Karpas-422 (cell line): ENCODE data around the gene TINAGL1. TPM values are rescaled to one million over a fixed set of nuclear protein-coding genes. Genes with fewer than 3 reads are reported as not detected.

Experiments used
- DNase-seq: peaks from one replicate; pipeline ENCODE4 v3.0.0-alpha.2; 2015
- H2AFZ ChIP-seq: fragments of 200-600 bp; sonication (generic); 2 replicates; pipeline ENCODE4 v1.6.1; 2014; ENCODE audit warnings: antibody characterized with exemption, low read length, mixed read lengths
- H3K27ac ChIP-seq: fragments of 200-600 bp; sonication (generic); 2 replicates; pipeline ENCODE4 v1.5.1; 2014; ENCODE audit warnings: mild to moderate bottlenecking, low read length, moderate library complexity
- H3K27me3 ChIP-seq: fragments of 200-600 bp; sonication (generic); 2 replicates; pipeline ENCODE4 v1.6.1; 2014; ENCODE audit warnings: low read length, mixed read lengths
- H3K36me3 ChIP-seq: fragments of 200-600 bp; sonication (generic); 2 replicates; pipeline ENCODE4 v1.6.1; 2014; ENCODE audit warnings: low read length, mixed read lengths; ENCODE audit not compliant: insufficient read depth
- H3K4me1 ChIP-seq: fragments of 200-600 bp; sonication (generic); 2 replicates; pipeline ENCODE4 v1.6.1; 2014; ENCODE audit warnings: mild to moderate bottlenecking, low read length, mixed read lengths
- H3K4me2 ChIP-seq: fragments of 200-600 bp; sonication (generic); 2 replicates; pipeline ENCODE4 v1.6.1; 2014; ENCODE audit warnings: low read length, low read depth, mild to moderate bottlenecking; ENCODE audit not compliant: poor library complexity, severe bottlenecking
- H3K4me3 ChIP-seq: fragments of 200-600 bp; sonication (generic); 2 replicates; pipeline ENCODE4 v1.5.1; 2014; ENCODE audit warnings: mild to moderate bottlenecking, antibody characterized with exemption, low read length, mixed read lengths
- H3K79me2 ChIP-seq: fragments of 200-600 bp; sonication (generic); 2 replicates; pipeline ENCODE4 v1.6.1; 2014; ENCODE audit warnings: mild to moderate bottlenecking, low read length, mixed read lengths
- H3K9ac ChIP-seq: fragments of 200-600 bp; sonication (generic); 2 replicates; pipeline ENCODE4 v1.6.0; 2014; ENCODE audit warnings: low read length
- H3K9me2 ChIP-seq: fragments of 200-600 bp; sonication (generic), shearing (Covaris generic); replicated peaks from 2 replicates; pipeline ENCODE4 v1.6.0; 2014; ENCODE audit warnings: mild to moderate bottlenecking, low read length, moderate library complexity; ENCODE audit not compliant: insufficient read depth
- H3K9me3 ChIP-seq: fragments of 300-700, 200-600 bp; sonication (generic); 2 replicates; pipeline ENCODE4 v1.6.1; 2014; ENCODE audit warnings: low read length, mixed read lengths
- H4K20me1 ChIP-seq: fragments of 200-600 bp; sonication (generic); 2 replicates; pipeline ENCODE4 v1.6.1; 2014; ENCODE audit warnings: mild to moderate bottlenecking, antibody characterized with exemption, low read length, low read depth; ENCODE audit not compliant: insufficient read depth
- total RNA-seq: library from RNA; depleted of rRNA; stranded (reverse); fragments of >200 nt; shearing (Covaris generic); gene quantifications from 2 replicates; pipeline ENCODE4 v1.2.3, GENCODE V29; 2014; ENCODE audit warnings: low replicate concordance; rRNA removed

Gene TINAGL1
- total RNA-seq, result not detected in 2 replicates

- H3K9ac ChIP-seq, result no peak within 1 kb of the TSS
- H3K27me3 ChIP-seq, result no peaks in the 10 kb centered on the region
- no peak within 1 kb of the TSS for H3K4me2 ChIP-seq
- no peak within 1 kb of the TSS for H3K27ac ChIP-seq
- H3K9me2 ChIP-seq, result no peaks in the 10 kb centered on the region
- no peaks in the 10 kb centered on the region for H3K36me3 ChIP-seq
- no peak within 1 kb of the TSS for H3K4me3 ChIP-seq
- H2AFZ ChIP-seq, result no peak within 1 kb of the TSS
- no peaks in the 10 kb centered on the region for H3K9me3 ChIP-seq
- H3K4me1 ChIP-seq, result no peaks in the 10 kb centered on the region
- no peaks in the 10 kb centered on the region for H3K79me2 ChIP-seq
- DNase-seq, result no peak
- no peaks in the 10 kb centered on the region for H4K20me1 ChIP-seq
Observed at GRCh38 chr1:31576201-31576669, at the start of gene TINAGL1. Gene TINAGL1 (plus strand): TSS chr1:31576515. CDS start chr1:31577149, 634 bp downstream.

- no peak overlapping the region for H3K4me3 ChIP-seq
- H2AFZ ChIP-seq, result no peak overlapping the region
- no peaks in the 10 kb centered on the region for H4K20me1 ChIP-seq
- no peak overlapping the region for H3K9ac ChIP-seq
- H3K4me1 ChIP-seq, result no peaks in the 10 kb centered on the region
- H3K4me2 ChIP-seq, result no peak overlapping the region
- no peak for DNase-seq
- H3K9me3 ChIP-seq, result no peaks in the 10 kb centered on the region
- no peaks in the 10 kb centered on the region for H3K36me3 ChIP-seq
- H3K27ac ChIP-seq, result no peak overlapping the region
- no peaks in the 10 kb centered on the region for H3K79me2 ChIP-seq
- no peaks in the 10 kb centered on the region for H3K9me2 ChIP-seq
- no peaks in the 10 kb centered on the region for H3K27me3 ChIP-seq
Observed at GRCh38 chr1:31529999-31530684, 46.2 kb upstream of the TINAGL1 start.

GRCh38 chr1:31531177-31531999 is 44.9 kb upstream of the TINAGL1 start:
- Histone ChIP-seq H3K9ac (no peak overlapping the region), H3K36me3 (no peaks in the 10 kb centered on the region), H3K4me3 (no peak overlapping the region), H3K79me2 (no peaks in the 10 kb centered on the region), H4K20me1 (no peaks in the 10 kb centered on the region), H3K27ac (no peak overlapping the region), H3K27me3 (no peaks in the 10 kb centered on the region), H3K4me1 (no peaks in the 10 kb centered on the region), H3K9me2 (no peaks in the 10 kb centered on the region), H2AFZ (0 out of 2 replicates have a peak overlapping the region, but pooled peaks have one; percentile 11), H3K4me2 (no peak overlapping the region), H3K9me3 (no peaks in the 10 kb centered on the region)
- DNase-seq, result no peak

GRCh38 chr1:31532173-31532572 is 44.1 kb upstream of the TINAGL1 start:
- Histone ChIP-seq H3K27ac (no peak overlapping the region), H3K9me2 (no peaks in the 10 kb centered on the region), H3K36me3 (no peaks in the 10 kb centered on the region), H3K9ac (no peak overlapping the region), H3K4me3 (no peak overlapping the region), H3K4me2 (no peak overlapping the region), H3K27me3 (no peaks in the 10 kb centered on the region), H3K79me2 (no peaks in the 10 kb centered on the region), H2AFZ (no peak overlapping the region), H3K9me3 (no peaks in the 10 kb centered on the region), H4K20me1 (no peaks in the 10 kb centered on the region), H3K4me1 (no peaks in the 10 kb centered on the region)
- no peak for DNase-seq

- Histone ChIP-seq H2AFZ (no peak overlapping the region), H4K20me1 (no peaks in the 10 kb centered on the region), H3K9ac (no peak overlapping the region), H3K4me2 (no peak overlapping the region), H3K4me3 (no peak overlapping the region), H3K36me3 (no peaks in the 10 kb centered on the region), H3K27me3 (no peaks in the 10 kb centered on the region), H3K27ac (no peak overlapping the region), H3K4me1 (no peaks in the 10 kb centered on the region), H3K9me2 (no peaks in the 10 kb centered on the region), H3K9me3 (no peaks in the 10 kb centered on the region), H3K79me2 (no peaks in the 10 kb centered on the region)
- no peak for DNase-seq
Observed at GRCh38 chr1:31535561-31535960, 40.8 kb upstream of the TINAGL1 start.

- H3K4me2 ChIP-seq, result no peak overlapping the region
- H3K4me1 ChIP-seq, result peaks cover 3% of the 10 kb centered on the region; the same call in 1 of the 2 replicates
- no peak overlapping the region for H3K27ac ChIP-seq
- no peak for DNase-seq
- H4K20me1 ChIP-seq, result no peaks in the 10 kb centered on the region
- no peaks in the 10 kb centered on the region for H3K36me3 ChIP-seq
- no peaks in the 10 kb centered on the region; the same call in 1 of the 2 replicates for H3K27me3 ChIP-seq
- H3K9me3 ChIP-seq, result peaks cover 4% of the 10 kb centered on the region; the same call in 1 of the 2 replicates
- H3K9me2 ChIP-seq, result no peaks in the 10 kb centered on the region
- H3K9ac ChIP-seq, result no peak overlapping the region
- H2AFZ ChIP-seq, result no peak overlapping the region
- no peaks in the 10 kb centered on the region for H3K79me2 ChIP-seq
- H3K4me3 ChIP-seq, result no peak overlapping the region
Observed at GRCh38 chr1:31539329-31539728, 37.0 kb upstream of the TINAGL1 start.

DNA sequence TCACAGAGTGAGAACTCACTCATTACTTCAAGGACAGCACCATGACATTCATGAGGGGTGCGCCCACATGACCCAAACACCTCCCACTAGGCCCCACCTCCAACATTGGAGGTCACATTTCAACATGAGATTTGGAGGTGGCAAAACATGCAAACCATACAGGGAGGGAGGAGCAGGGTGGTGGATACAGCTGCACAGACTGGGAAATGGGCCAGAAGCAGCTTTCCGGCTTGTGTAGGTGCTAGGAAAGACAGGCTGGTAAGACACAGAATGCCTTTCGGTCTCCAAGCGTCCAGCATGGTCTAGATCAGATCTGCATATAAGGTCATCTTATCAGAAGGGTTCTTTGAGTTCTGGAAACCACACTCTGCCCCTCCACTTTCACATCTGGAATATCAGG is 35.1 kb upstream of the TINAGL1 start:
- Histone ChIP-seq H3K9me2 (no peaks in the 10 kb centered on the region), H2AFZ (no peak overlapping the region), H4K20me1 (no peaks in the 10 kb centered on the region), H3K4me3 (no peak overlapping the region), H3K36me3 (no peaks in the 10 kb centered on the region), H3K27ac (no peak overlapping the region), H3K9ac (no peak overlapping the region), H3K4me1 (peaks cover 3% of the 10 kb centered on the region; the same call in 1 of the 2 replicates), H3K4me2 (no peak overlapping the region), H3K79me2 (no peaks in the 10 kb centered on the region), H3K9me3 (peaks cover 4% of the 10 kb centered on the region; the same call in 1 of the 2 replicates), H3K27me3 (no peaks in the 10 kb centered on the region; the same call in 1 of the 2 replicates)
- DNase-seq, result no peak

- Histone ChIP-seq H2AFZ (no peak overlapping the region), H3K9ac (no peak overlapping the region), H3K27ac (no peak overlapping the region), H3K79me2 (no peaks in the 10 kb centered on the region), H3K4me2 (no peak overlapping the region), H3K27me3 (no peaks in the 10 kb centered on the region; the same call in 1 of the 2 replicates), H4K20me1 (no peaks in the 10 kb centered on the region), H3K9me2 (no peaks in the 10 kb centered on the region), H3K4me3 (no peak overlapping the region), H3K36me3 (no peaks in the 10 kb centered on the region), H3K4me1 (peaks cover 26% of the 10 kb centered on the region), H3K9me3 (peaks cover 4% of the 10 kb centered on the region; the same call in 1 of the 2 replicates)
- no peak for DNase-seq
Observed at GRCh38 chr1:31545927-31546540, 30.3 kb upstream of the TINAGL1 start.
